Endothelial cell of umbilical vein (primary cell): Measurements from ENCODE around the gene SLC49A4.

Experiments
- EZH2 ChIP-seq: IDR thresholded peaks from 2 replicates; pipeline ENCODE4 v1.6.1; 2012; ENCODE audit warnings: borderline replicate concordance, low read depth, mild to moderate bottlenecking, moderate library complexity, low read length, inconsistent platforms; ENCODE audit not compliant: severe bottlenecking
- GATA2 ChIP-seq: IDR thresholded peaks from 2 replicates; pipeline ENCODE4 v1.7.0; 2011; ENCODE audit warnings: low read depth, mild to moderate bottlenecking, moderate library complexity, mixed read lengths, low read length; ENCODE audit not compliant: insufficient read length, insufficient read depth
- JUN ChIP-seq: IDR thresholded peaks from 2 replicates; pipeline ENCODE4 v1.6.1; 2011; ENCODE audit warnings: borderline replicate concordance, low read depth; ENCODE audit not compliant: insufficient read length, insufficient read depth
- POLR2AphosphoS5 ChIP-seq: IDR thresholded peaks from 2 replicates; pipeline ENCODE4 v1.6.1; 2012; ENCODE audit warnings: low read depth, mild to moderate bottlenecking, control low read depth, low read length, moderate library complexity; ENCODE audit not compliant: insufficient read depth
- TF ChIP-seq, protein P1 (sequence below), 2 donors: IDR thresholded peaks; 1 replicate in 1 of 2; 2 replicates in 1 of 2; pipeline ENCODE4 v1.5.1; 2011; ENCODE audit warnings: low read length in 2 of 2, mild to moderate bottlenecking in 2 of 2, moderate library complexity in 2 of 2, control low read depth in 1 of 2, inconsistent platforms in 1 of 2, low read depth in 1 of 2; ENCODE audit not compliant: insufficient read depth in 1 of 2; ENCODE audit errors: extremely low read depth in 1 of 2
- TF ChIP-seq, protein P2 (sequence below): IDR thresholded peaks from 2 replicates; pipeline ENCODE4 v1.6.1; 2011; ENCODE audit not compliant: insufficient read depth, insufficient read length

DNA sequence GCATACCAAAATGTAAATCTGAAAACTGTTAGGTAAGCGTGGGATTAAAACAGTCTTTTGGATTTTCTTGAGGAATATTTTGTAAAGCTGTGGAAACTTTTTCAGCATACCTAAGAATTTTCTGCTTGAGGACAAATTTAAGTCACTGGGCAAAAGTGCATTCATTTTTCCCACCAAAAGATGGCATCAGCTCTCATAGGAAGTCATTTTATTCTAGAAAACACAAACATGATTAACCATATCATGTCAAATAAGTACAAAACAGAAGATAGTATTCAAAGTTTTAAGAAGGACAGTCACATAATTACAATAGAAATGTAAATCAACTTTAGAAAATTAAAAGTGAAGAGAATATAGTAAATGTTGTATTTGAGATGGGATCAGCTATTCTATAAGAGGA is 63.5 kb downstream of the SLC49A4 start:
- TF ChIP-seq, protein P1, sequence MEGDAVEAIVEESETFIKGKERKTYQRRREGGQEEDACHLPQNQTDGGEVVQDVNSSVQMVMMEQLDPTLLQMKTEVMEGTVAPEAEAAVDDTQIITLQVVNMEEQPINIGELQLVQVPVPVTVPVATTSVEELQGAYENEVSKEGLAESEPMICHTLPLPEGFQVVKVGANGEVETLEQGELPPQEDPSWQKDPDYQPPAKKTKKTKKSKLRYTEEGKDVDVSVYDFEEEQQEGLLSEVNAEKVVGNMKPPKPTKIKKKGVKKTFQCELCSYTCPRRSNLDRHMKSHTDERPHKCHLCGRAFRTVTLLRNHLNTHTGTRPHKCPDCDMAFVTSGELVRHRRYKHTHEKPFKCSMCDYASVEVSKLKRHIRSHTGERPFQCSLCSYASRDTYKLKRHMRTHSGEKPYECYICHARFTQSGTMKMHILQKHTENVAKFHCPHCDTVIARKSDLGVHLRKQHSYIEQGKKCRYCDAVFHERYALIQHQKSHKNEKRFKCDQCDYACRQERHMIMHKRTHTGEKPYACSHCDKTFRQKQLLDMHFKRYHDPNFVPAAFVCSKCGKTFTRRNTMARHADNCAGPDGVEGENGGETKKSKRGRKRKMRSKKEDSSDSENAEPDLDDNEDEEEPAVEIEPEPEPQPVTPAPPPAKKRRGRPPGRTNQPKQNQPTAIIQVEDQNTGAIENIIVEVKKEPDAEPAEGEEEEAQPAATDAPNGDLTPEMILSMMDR (IDR thresholded peaks at IDR 0.05; ENCODE audit: extremely low read depth in 1 of 2, insufficient read depth in 1 of 2, low read depth in 1 of 2, low read length in 2 of 2) = peak in 1 of 2 donors; percentile 15
- TF ChIP-seq, protein P2, sequence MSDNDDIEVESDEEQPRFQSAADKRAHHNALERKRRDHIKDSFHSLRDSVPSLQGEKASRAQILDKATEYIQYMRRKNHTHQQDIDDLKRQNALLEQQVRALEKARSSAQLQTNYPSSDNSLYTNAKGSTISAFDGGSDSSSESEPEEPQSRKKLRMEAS = no peak
- TF ChIP-seq GATA2 (no peak), POLR2AphosphoS5 (no peak), JUN (no peak), EZH2 (no peak)
